Left hindlimb (tissue), 1 donor: ENCODE results near the gene EIF4B.
"Not testable (repeated sequence)": the region's sequence is repeated elsewhere in the genome, so short reads cannot be mapped to it uniquely, and the experiment has no call there.

Source experiments
- DNase-seq: peaks from one replicate; pipeline ENCODE4 v3.0.0-alpha.2; 2018

EIF4B gene, protein sequence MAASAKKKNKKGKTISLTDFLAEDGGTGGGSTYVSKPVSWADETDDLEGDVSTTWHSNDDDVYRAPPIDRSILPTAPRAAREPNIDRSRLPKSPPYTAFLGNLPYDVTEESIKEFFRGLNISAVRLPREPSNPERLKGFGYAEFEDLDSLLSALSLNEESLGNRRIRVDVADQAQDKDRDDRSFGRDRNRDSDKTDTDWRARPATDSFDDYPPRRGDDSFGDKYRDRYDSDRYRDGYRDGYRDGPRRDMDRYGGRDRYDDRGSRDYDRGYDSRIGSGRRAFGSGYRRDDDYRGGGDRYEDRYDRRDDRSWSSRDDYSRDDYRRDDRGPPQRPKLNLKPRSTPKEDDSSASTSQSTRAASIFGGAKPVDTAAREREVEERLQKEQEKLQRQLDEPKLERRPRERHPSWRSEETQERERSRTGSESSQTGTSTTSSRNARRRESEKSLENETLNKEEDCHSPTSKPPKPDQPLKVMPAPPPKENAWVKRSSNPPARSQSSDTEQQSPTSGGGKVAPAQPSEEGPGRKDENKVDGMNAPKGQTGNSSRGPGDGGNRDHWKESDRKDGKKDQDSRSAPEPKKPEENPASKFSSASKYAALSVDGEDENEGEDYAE

GRCh38 chr12:53005986-53006809 is at the start of gene EIF4B:
Gene EIF4B, plus strand, starts transcription at chr12:53006456. Its CDS starts 28 bp downstream, at chr12:53006484.
- peak; percentile 100 for DNase-seq

DNA sequence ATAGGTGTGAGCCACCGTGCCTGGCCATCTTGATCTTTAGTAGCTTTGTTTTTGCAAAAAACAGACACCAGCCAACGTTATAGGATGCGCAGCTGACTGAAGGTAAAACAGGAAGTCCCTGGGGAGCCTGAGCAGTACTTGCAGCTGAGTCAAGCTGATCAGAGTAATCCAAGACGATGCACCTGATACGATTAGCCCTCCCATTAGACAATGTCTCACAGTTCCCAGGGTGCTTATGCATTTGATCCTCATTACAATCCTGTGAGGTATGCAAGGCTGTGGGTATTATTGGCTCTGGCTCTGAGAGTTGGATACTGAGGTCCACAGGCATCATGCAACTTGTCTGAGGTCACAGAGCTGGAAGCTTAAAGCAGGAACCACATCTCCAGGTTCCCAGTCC is 49.3 kb upstream of the EIF4B start:
- no peak for DNase-seq

- DNase-seq = no peak
These were observed 41.5 kb upstream of the EIF4B start for GRCh38 chr12:52964556-52965336.

DNA sequence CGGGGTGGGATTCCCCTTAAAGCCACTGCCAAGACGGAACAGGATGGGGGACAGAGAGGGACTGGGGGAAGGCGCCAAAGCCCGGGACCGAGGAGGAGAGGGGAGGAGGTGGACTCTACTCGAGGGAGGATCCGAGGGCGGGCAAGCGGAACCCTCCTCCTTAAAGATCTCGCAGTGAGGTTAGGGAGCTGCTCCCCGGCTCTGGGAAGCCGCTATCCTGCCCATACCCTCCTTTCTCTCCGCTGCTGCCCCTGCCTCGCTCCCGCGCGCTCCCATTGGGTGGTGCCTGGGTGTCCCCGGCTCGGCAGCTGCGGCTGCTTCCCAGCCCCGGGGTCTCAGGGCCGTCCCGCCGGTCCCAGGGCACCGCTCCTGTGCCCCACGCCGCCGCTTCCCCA is 40.9 kb upstream of the EIF4B start:
- DNase-seq = peak; percentile 60

DNA sequence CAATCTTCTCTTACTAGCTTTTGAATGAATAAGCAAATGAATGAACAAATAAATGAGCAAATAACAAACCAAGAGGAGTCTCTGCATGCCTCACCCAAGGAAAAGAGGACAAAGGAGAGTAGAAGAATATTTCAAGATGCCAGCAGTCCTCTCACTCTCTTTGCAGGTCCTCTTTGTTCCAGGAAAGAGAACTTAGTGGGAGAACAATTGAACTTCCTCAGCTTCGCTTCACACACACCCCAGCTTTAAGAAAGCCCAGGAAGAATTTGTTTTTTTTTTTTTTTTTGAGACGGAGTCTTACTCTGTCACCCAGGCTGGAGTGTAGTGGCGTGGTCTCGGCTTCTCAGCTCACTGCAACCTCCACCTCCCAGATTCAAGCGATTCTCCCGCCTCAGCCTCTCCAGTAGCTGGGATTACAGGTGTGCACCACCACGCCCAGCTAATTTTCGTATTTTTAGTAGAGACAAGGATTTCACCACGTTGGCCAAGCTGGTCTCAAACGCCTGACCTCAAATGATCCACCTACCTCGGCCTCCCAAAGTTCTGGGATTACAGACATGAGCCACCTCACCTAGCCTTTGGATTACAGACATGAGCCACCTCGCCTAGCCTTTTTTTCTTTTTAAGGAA is 37.0 kb upstream of the EIF4B start:
- no peak for DNase-seq

DNA sequence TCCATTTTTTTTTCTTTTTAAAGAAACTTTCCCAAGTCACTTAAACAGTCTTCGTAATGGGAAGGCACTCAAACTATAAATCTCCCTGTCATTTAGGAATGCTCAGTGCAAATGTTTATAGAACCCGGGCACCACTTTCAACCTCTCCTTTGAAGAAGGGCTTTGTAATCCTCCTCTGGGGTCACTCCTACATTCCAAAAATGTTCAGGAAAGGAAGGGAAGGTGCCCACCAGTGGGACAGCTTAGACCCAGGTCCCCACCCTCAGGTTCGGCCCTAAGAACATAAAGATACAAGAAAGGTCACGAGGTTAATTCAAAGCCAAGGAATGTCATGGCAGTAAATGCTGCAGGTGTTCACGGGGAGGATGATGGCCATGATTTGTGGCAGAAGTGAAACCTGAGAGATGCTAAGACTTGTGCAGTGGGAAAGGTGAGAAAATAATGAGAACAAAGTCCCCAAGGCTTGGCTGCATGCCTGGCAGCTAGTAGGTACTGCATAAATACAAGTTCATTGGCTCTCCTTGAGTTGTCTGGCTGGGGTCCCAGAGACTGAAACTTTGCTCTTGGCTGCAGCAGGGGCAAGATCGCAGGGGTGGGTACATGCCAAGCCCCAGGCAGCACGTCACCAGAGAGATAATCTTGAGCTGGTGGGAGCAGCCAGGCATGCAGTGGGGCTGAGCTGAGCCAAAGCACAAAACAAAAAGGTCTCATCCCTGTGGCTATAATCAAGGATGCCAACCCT is 36.3 kb upstream of the EIF4B start:
- no peak for DNase-seq

GRCh38 chr12:52971679-52972329 is 34.5 kb upstream of the EIF4B start:
- no peak for DNase-seq

GRCh38 chr12:52975204-52975603 is 31.1 kb upstream of the EIF4B start:
- DNase-seq = no peak

DNA sequence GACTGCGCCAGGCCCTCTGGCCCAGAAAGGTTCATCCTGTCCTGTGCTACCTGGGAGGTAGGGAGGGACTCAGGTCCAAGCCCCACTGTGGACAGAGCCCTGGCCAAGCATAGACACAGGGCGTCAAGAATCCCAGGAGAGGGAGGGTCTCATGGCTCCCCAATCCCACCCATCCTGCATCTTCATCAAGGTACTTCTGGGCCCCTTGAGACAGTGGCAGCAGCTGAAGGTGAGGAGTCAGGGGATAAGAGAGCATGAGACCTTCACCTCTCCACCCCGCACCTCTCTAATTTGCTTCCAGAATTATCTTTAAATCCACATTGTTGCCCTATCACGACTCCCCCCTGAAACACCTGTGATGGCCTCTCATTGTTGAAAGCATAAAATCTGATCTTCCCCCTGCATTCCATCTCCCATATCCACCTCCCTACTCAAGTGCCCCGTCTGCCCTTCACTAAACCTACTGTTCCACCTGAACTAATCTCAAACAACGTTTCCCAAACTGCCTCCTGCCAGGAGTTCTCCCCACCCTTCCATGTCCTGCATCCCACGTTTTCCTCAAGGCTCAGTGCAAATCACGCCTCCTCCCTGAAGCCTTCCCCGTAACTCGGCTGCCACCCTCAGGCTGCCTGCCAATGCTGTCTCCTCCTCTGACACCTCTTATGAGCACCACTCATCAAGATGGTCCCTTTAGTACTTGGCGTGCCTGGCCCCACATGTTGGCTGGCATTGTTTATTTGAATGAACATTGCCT is 30.3 kb upstream of the EIF4B start:
- no peak for DNase-seq

GRCh38 chr12:52976574-52977071 is 29.6 kb upstream of the EIF4B start:
- no peak for DNase-seq

DNA sequence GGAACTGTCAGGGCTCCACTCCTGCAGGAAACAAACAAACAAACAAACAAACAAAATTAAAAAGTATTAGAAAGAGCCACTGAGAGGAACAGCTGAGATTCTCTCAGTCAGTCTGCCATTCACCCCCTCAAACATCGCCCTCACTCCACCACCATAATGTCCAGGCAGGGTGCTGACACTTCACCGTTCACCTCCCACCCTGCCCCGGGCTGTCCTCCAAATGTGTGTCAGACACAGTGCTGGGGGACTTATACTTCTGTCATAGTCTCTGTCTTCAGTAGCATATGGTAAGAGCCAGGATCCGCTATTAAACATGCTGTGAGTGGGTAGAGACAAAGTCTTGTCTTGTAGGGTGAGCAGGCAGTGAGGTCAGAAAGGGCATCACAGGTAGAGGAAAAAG is 29.1 kb upstream of the EIF4B start:
- DNase-seq = no peak

GRCh38 chr12:52980096-52980649 is 26.1 kb upstream of the EIF4B start:
- DNase-seq = no peak

DNA sequence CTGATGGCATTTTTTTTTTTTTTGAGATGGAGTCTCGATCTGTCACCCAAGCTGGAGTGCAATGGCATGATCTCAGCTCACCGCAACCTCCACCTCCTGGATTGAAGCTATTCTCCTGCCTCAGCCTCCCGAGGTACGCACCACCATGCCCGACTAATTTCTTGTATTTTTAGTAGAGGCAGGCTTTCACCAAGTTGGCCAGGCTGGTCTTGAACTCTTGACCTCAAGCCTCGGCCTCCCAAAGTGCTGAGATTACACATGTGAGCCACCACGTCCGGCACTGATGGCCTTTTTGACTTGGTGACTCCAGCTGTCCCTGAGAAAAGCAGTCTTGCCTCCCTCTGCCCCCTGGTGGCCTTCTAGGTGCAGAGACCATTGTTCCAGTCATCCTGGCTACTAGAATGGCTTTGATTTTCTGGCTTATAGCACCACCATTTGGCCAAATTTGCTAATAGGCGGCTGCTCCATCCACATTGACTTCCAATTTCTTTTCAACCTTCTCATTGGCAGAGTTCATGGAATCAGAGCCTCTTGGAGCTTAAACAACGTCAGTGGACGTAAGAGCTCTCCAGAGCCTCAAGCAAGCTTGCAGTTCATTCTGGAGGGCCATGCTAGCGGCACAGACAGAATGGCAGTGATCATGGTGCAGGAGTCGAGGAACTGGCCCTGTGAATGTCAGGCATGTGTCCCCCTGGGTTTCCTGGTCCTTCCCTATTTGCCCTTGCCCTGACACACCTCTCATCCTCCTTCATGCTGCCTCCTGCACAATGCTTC is 25.4 kb upstream of the EIF4B start:
- DNase-seq = peak; percentile 89

GRCh38 chr12:52984136-52984535 is 22.1 kb upstream of the EIF4B start:
- DNase-seq = no peak

DNA sequence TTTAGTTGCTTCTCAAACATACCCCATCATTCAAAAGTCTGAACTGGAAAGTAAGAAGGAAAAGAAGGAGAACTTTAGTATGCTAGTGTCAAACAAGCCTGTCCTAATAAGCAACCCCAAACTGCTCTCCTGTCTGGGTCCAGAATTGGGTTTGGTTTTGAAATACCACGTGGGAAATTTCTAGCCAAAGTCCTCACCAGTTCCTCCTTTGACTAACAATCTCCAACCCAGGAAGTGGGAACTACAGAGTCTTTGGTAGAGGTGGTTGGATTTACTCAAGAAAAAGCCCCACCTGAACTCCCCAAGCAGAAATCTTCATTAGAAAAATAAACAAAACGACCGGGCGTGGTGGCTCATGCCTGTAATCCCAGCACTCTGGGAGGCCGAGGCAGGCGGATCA is 17.4 kb upstream of the EIF4B start:
- no peak for DNase-seq

- no peak for DNase-seq
These were observed 16.1 kb upstream of the EIF4B start for GRCh38 chr12:52990206-52990605.

DNA sequence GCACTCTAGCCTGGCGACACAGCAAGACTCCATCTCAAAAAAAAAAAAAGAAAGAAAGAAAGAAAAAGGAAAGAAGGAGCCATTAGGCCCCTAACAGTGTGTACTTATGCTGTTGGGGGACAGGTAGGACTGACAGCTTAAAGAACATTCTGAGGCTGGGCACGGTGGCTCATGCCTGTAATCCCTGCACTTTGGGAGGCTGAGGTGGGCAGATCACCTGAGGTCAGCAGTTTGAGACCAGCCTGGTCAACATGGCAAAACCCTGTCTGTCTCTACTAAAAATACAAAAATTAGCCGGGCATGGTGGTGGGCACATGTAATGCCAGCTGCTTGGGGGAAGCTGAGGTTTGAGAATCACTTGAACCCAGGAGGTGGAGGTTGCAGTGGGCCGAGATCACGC is 14.0 kb upstream of the EIF4B start:
- DNase-seq = not testable (repeated sequence)

DNA sequence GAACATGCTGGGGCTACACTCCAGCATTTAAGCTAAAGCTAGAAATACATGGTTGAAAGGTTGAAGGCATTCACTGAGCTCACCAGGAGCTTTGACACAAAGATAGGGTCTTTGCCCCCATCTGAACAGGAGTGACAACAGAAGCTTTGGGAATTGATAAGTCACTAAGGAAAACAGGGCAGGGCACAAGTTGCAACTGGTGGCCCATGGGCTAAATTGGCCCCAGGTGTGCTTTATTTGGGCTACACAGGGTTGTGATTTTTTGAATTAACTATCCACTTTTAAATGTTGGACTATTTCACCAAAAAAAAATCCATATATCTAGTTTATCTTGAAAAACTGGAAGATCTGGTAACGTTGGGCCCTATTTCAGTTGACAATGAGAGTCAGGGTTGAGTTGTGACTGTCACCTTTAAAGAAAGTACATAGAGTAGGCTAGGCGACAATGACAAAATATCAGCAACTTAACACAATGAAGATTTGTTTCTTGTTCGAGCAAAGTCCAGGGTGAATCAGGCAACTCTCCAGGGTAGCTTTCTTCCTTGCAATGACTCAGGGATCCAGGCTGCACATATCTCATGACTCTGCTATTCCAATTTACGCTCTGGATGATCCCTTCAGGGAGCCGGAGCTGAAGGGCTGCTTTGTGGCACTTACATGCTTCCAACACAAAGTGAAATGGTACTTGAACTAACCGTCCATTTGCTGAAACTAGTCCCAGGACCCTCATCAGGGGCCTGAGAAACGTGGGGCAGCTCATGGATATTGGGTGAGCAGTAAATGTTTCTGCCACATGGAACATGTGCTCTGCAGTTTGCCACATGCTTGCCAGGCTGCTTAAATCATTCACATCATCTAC is 13.3 kb upstream of the EIF4B start:
- DNase-seq = no peak
